Left lung (tissue), 10 donors: ENCODE measurements around the gene CD52. TPM values are rescaled to one million over a fixed set of nuclear protein-coding genes. Genes with fewer than 3 reads are reported as not detected.
"Not testable (repeated sequence)": the region's sequence is repeated elsewhere in the genome, so short reads cannot be mapped to it uniquely, and the experiment has no call there.

ENCODE experiments used
- ATAC-seq: fragments of 200-7000 bp; cut with Tn5 transposase; one replicate; pipeline ENCODE4 v1.9.1; 2020; ENCODE audit warnings: moderate library complexity
- DNase-seq, 4 donors: peaks; one replicate each; pipeline ENCODE4 v3.0.0-alpha.2; 2013 to 2020
- H3K27ac ChIP-seq, 2 donors: fragments of 200-600 bp; sonication (generic) in 1 of 2; one replicate each; pipeline versions ENCODE4 v1.5.0 to v1.8.0; 2020 to 2021
- H3K27me3 ChIP-seq, 2 donors: fragments of 200-600 bp; sonication (generic) in 1 of 2; one replicate each; pipeline versions ENCODE4 v1.5.0 to v1.8.0; 2020 to 2021
- H3K36me3 ChIP-seq, 2 donors: fragments of 200-600 bp; sonication (generic) in 1 of 2; one replicate each; pipeline versions ENCODE4 v1.5.0 to v1.8.0; 2020 to 2021
- H3K4me1 ChIP-seq, 2 donors: fragments of 200-600 bp; one replicate each; pipeline ENCODE4 v1.8.0; 2021
- H3K4me3 ChIP-seq, 2 donors: fragments of 200-600 bp; sonication (generic) in 1 of 2; one replicate each; pipeline versions ENCODE4 v1.5.0 to v1.8.0; 2020 to 2021; ENCODE audit warnings: mild to moderate bottlenecking in 1 of 2
- H3K9me3 ChIP-seq, 2 donors: fragments of 200-600 bp; sonication (generic) in 1 of 2; one replicate each; pipeline versions ENCODE4 v1.5.0 to v1.8.0; 2020 to 2021
- CTCF ChIP-seq, 2 donors: fragments of 200-600 bp; sonication (generic) in 1 of 2; IDR thresholded peaks; one replicate each; pipeline versions ENCODE4 v1.5.0 to v1.8.0; 2021; ENCODE audit warnings: antibody characterized with exemption in 2 of 2
- intact Hi-C, 2 donors: fragments of 100-400 bp; cut with DNase I; formaldehyde crosslinking; loops; one replicate each; pipeline versions ENCODE4 v1.11.2 to v1.14.2; 2022
- polyA plus RNA-seq, 6 donors: library from polyadenylated mRNA; unstranded; fragments of 120-200 nt; gene quantifications; one replicate each; pipeline ENCODE4 v1.2.1, GENCODE V29; 2013; ENCODE audit not compliant: insufficient read length in 6 of 6
- total RNA-seq, 2 donors: library from RNA; stranded (reverse); fragmentation: NEBNext Ultra II Directional; extraction: Animal tissue kit (Norgen Biotek cat#: 25700); gene quantifications; one replicate each; pipeline ENCODE4 v1.2.1, GENCODE V29; 2021
- donor health status: DM: no; HTN: yes; CAD: no.
- donor health status: DM: no; HTN: no; CAD: no.

The CD52 gene
- total and polyA plus RNA-seq, 8 donors: 2.6 to 170 (median 6.1) TPM

DNA sequence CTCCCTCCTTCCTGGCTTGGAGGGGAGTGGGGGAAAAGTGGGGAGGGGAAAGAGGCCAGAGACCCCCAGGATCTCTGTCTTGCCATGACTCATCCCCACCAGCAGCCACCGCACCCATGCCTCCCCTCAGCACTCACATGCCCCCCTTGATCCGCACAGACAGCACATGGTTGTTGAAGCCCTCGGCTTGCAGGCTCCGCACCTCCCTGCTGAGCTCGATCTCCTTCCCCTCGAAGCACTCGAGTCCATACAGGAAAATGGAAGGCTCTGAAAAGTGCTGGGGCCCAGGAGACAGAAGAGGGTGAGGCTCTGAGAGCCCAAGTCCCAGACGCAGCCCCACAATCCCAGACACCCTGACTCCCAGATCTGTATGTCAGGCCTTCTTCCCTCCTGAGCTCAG is 10.8 kb downstream of the CD52 start:
- intact Hi-C loops: no loop called here
- H3K27me3 ChIP-seq: peaks cover 0 to 18% of the 10 kb centered on the region in 2 donors
- ATAC-seq (no peak), DNase-seq (no peak)
- H3K27ac ChIP-seq: no peak overlapping the region
- H3K9me3 ChIP-seq: no peaks in the 10 kb centered on the region
- H3K36me3 ChIP-seq: peaks cover 0 to 6% of the 10 kb centered on the region in 2 donors
- no peak overlapping the region for H3K4me3 ChIP-seq
- peaks cover 0 to 3% of the 10 kb centered on the region in 2 donors for H3K4me1 ChIP-seq
- TF ChIP-seq CTCF (IDR thresholded peaks at IDR 0.05): no peak

GRCh38 chr1:26329380-26329779 is 11.6 kb downstream of the CD52 start:
- H3K4me1 ChIP-seq, H3K36me3 ChIP-seq, H3K9me3 ChIP-seq, DNase-seq, H3K4me3 ChIP-seq, intact Hi-C loops, ATAC-seq, H3K27ac ChIP-seq: not testable (repeated sequence)
- peaks cover 0 to 26% of the 10 kb centered on the region in 2 donors for H3K27me3 ChIP-seq

- TF ChIP-seq CTCF (IDR thresholded peaks at IDR 0.05): no peak
- intact Hi-C loops: no loop called here
- ATAC-seq (no peak), DNase-seq (no peak)
- Histone ChIP-seq H3K27me3 (peaks cover 0 to 35% of the 10 kb centered on the region in 2 donors), H3K36me3 (no peaks in the 10 kb centered on the region), H3K9me3 (no peaks in the 10 kb centered on the region), H3K4me1 (peaks cover 0 to 7% of the 10 kb centered on the region in 2 donors), H3K27ac (no peak overlapping the region), H3K4me3 (no peak overlapping the region)
Observed at GRCh38 chr1:26330276-26330675, 12.5 kb downstream of the CD52 start.

- Histone ChIP-seq H3K27me3 (peaks cover 10 to 55% of the 10 kb centered on the region in 2 donors), H3K4me1 (peaks cover 11 to 26% of the 10 kb centered on the region in 2 donors)
- ATAC-seq, H3K27ac ChIP-seq, DNase-seq, H3K4me3 ChIP-seq, H3K9me3 ChIP-seq, H3K36me3 ChIP-seq, intact Hi-C loops: not testable (repeated sequence)
Observed at GRCh38 chr1:26333312-26333711, 15.6 kb downstream of the CD52 start.

- Histone ChIP-seq H3K4me1 (peaks cover 11 to 26% of the 10 kb centered on the region in 2 donors), H3K27me3 (peaks cover 10 to 49% of the 10 kb centered on the region in 2 donors), H3K4me3 (peak overlapping the region; percentile 38 to 57), H3K27ac (peak overlapping the region in 1 of 2 donors; percentile 8), H3K36me3 (no peaks in the 10 kb centered on the region), H3K9me3 (no peaks in the 10 kb centered on the region)
- DNase-seq (peak in 1 of 4 donors; percentile 79), ATAC-seq (peak; percentile 29)
- no peak for TF ChIP-seq CTCF (IDR thresholded peaks at IDR 0.05)
- intact Hi-C loops: no loop called here
Observed at GRCh38 chr1:26335774-26336476, 18.2 kb downstream of the CD52 start.

DNA sequence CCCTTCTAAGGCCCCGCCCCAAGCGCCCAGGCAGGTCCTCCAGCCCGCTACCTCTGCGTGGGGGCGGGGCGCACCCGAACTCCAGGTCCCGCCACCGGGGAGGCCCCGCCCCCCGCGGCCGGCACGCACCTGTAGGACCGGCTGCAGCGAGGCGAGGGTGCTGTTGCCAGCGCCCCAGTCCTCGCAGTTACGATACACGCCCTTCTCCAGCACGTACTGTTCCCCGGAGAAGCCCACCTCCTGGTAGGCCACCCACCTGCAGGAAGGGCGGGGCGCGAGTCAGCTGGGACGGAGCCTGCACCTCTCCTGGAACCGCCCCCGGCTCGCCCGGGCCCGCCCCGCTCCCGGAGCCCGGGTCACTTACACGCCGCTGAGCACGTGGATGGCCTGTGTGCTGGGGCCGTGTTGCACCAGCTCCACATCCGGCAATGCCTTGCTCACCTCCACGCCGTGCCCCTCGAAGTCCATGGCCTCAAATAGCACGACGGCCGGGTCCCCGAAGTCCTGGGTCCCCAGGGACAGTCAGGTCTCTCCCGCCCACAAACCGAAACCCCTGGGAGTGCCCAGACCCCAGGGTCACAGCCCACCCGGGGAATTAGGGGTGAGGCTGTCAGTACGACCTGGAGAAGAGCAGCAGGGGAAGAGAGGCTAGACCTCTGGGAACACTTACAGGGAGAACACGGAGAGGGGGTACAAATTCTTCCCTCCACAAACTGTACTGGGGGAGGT is 18.9 kb downstream of the CD52 start:
- DNase-seq: peak; percentile 49 to 98 (median 84)
- Histone ChIP-seq H3K27me3 (peaks cover 10 to 48% of the 10 kb centered on the region in 2 donors), H3K27ac (peak overlapping the region in 1 of 2 donors; percentile 8), H3K36me3 (no peaks in the 10 kb centered on the region), H3K4me3 (peak overlapping the region; percentile 38 to 57), H3K4me1 (peaks cover 11 to 26% of the 10 kb centered on the region in 2 donors), H3K9me3 (no peaks in the 10 kb centered on the region)
- no peak for TF ChIP-seq CTCF (IDR thresholded peaks at IDR 0.05)
- peak; percentile 99 for ATAC-seq
- intact Hi-C loops: no loop called here
